ENCODE measurements around the gene TRAF2. TPM values are rescaled to one million over a fixed set of nuclear protein-coding genes. Genes with fewer than 3 reads are reported as not detected.

The TRAF2 gene
- total and polyA plus RNA-seq, 8 donors, result 5.5 to 248 (median 11.7) TPM

- Histone ChIP-seq H3K36me3 (peaks cover 0 to 2% (median 2%) of the 10 kb centered on the region in 4 donors), H3K27me3 (no peaks in the 10 kb centered on the region), H3K27ac (peak overlapping the region in 4 of 5 donors; percentile 4 to 42 (median 35)), H3K9me3 (no peaks in the 10 kb centered on the region), H3K4me1 (peaks cover 40 to 69% (median 67%) of the 10 kb centered on the region in 4 donors), H3K4me3 (no peak overlapping the region)
- peak; percentile 60 to 80 for DNase-seq
- intact Hi-C loops (cut with DNase I; ENCODE audit: low total_unique reads), result loop anchor here (10.0 kb wide), 1 partner anchor 93 kb away; the partner anchor contains the start of gene MAMDC4
- TF ChIP-seq EP300 (IDR thresholded peaks at IDR 0.05) (no peak), CTCF (IDR thresholded peaks at IDR 0.05) (peak in 5 of 7 experiments; percentile 20 to 45 (median 24)), POLR2AphosphoS5 (IDR thresholded peaks at IDR 0.05) (no peak), POLR2A (IDR thresholded peaks at IDR 0.05) (no peak)
- 26 to 34% (median 31%) methylated on average over 7 to 15 of the region's 15 CpGs for WGBS, 5 donors
These were observed 61.7 kb downstream of the TRAF2 start for GRCh38 chr9:136947955-136948510.

GRCh38 chr9:136949239-136949816, 63.0 kb downstream of the TRAF2 start:
- Histone ChIP-seq H3K4me1 (peaks cover 31 to 59% (median 58%) of the 10 kb centered on the region in 4 donors), H3K4me3 (peak overlapping the region; percentile 60 to 75 (median 64)), H3K27me3 (no peaks in the 10 kb centered on the region), H3K27ac (peak overlapping the region; percentile 87 to 91 (median 90)), H3K36me3 (no peaks in the 10 kb centered on the region), H3K9me3 (no peaks in the 10 kb centered on the region)
- TF ChIP-seq POLR2A (IDR thresholded peaks at IDR 0.05) (peak in 1 of 4 donors; percentile 7), EP300 (IDR thresholded peaks at IDR 0.05) (no peak)
- peak in 1 of 2 donors; percentile 58 for DNase-seq
- intact Hi-C loops (cut with DNase I; ENCODE audit: low total_unique reads), result loop anchor here (10.0 kb wide), 1 partner anchor 95 kb away; the partner anchor contains the start of gene MAMDC4
- WGBS, 5 donors, result 0 to 12% (median 11%) methylated on average over 11 to 22 of the region's 22 CpGs

- Histone ChIP-seq H3K27me3 (no peaks in the 10 kb centered on the region), H3K4me1 (peaks cover 28 to 56% (median 55%) of the 10 kb centered on the region in 4 donors), H3K27ac (peak overlapping the region; percentile 87 to 91 (median 90)), H3K9me3 (no peaks in the 10 kb centered on the region), H3K4me3 (peak overlapping the region; percentile 60 to 75 (median 64)), H3K36me3 (no peaks in the 10 kb centered on the region)
- intact Hi-C loops (cut with DNase I; ENCODE audit: low total_unique reads), result loop anchor here (10.0 kb wide), 2 partner anchors 75 to 95 kb away; partner anchors contain the start of genes ABCA2 and MAMDC4
- 0 to 3% (median 2%) methylated on average over 17 to 63 of the region's 63 CpGs for WGBS, 5 donors
- peak; percentile 98 for DNase-seq
- TF ChIP-seq POLR2AphosphoS5 (IDR thresholded peaks at IDR 0.05) (peak; percentile 62 to 96 (median 91)), POLR2A (IDR thresholded peaks at IDR 0.05) (no peak), EP300 (IDR thresholded peaks at IDR 0.05) (no peak), CTCF (IDR thresholded peaks at IDR 0.05) (peak in 3 of 7 experiments; percentile 19 to 42 (median 20))
These were observed 63.7 kb downstream of the TRAF2 start for GRCh38 chr9:136949817-136950655.

- peak in 1 of 2 donors; percentile 52 for DNase-seq
- no peaks in the 10 kb centered on the region for H3K36me3 ChIP-seq
- peak overlapping the region; percentile 87 to 91 (median 90) for H3K27ac ChIP-seq
- H3K4me1 ChIP-seq, result peaks cover 27 to 53% (median 51%) of the 10 kb centered on the region in 4 donors
- intact Hi-C loops (cut with DNase I; ENCODE audit: low total_unique reads), result loop anchor here (10.0 kb wide), 1 partner anchor 74 kb away; the partner anchor contains the start of gene ABCA2
- H3K27me3 ChIP-seq, result no peaks in the 10 kb centered on the region
- WGBS, 5 donors, result 20 to 35% (median 31%) methylated on average over 6 to 9 of the region's 9 CpGs
- no peak for TF ChIP-seq CTCF (IDR thresholded peaks at IDR 0.05)
- no peak for TF ChIP-seq POLR2AphosphoS5 (IDR thresholded peaks at IDR 0.05)
- TF ChIP-seq POLR2A (IDR thresholded peaks at IDR 0.05), result no peak
- no peak for TF ChIP-seq EP300 (IDR thresholded peaks at IDR 0.05)
- peak overlapping the region; percentile 60 to 75 (median 64) for H3K4me3 ChIP-seq
- H3K9me3 ChIP-seq, result no peaks in the 10 kb centered on the region
These were observed 64.5 kb downstream of the TRAF2 start for GRCh38 chr9:136950656-136951276.

Measured in stomach (tissue), 9 donors.